ENCODE results near the gene TESK2.
A peak's percentile ranks its signal among the peaks of the same experiment; 100 is the strongest.

The TESK2 gene

GRCh38 chr1:45334308-45335245 lies 156.4 kb downstream of the TESK2 start:
- no peak for DNase-seq

- DNase-seq = no peak
These were observed 158.6 kb downstream of the TESK2 start for GRCh38 chr1:45332346-45332720.

- DNase-seq = no peak
These were observed 159.3 kb downstream of the TESK2 start for GRCh38 chr1:45331436-45332345.

- DNase-seq = no peak
These were observed 161.5 kb downstream of the TESK2 start for GRCh38 chr1:45329445-45329844.

- DNase-seq = no peak
These were observed 162.3 kb downstream of the TESK2 start for GRCh38 chr1:45328680-45329079.

GRCh38 chr1:45327644-45328515 lies 163.1 kb downstream of the TESK2 start:
- DNase-seq = no peak

GRCh38 chr1:45326627-45327623 lies 164.0 kb downstream of the TESK2 start, which contains the start of gene HPDL:
HPDL (plus strand) TSS chr1:45326895; CDS start chr1:45327149, 254 bp downstream.
- DNase-seq = peak; percentile 62

- DNase-seq = no peak
These were observed 165.0 kb downstream of the TESK2 start for GRCh38 chr1:45325851-45326506.

- DNase-seq = no peak
These were observed 168.4 kb downstream of the TESK2 start for GRCh38 chr1:45322486-45323040.

GRCh38 chr1:45321444-45321843 lies 169.5 kb downstream of the TESK2 start:
- no peak for DNase-seq

GRCh38 chr1:45319761-45320160 lies 171.2 kb downstream of the TESK2 start:
- DNase-seq = no peak

GRCh38 chr1:45317166-45317565 lies 173.8 kb downstream of the TESK2 start:
- DNase-seq = no peak

- no peak for DNase-seq
These were observed 176.7 kb downstream of the TESK2 start for GRCh38 chr1:45314266-45314665.

- no peak for DNase-seq
These were observed 184.1 kb downstream of the TESK2 start for GRCh38 chr1:45306905-45307304.

- no peak for DNase-seq
These were observed 184.6 kb downstream of the TESK2 start for GRCh38 chr1:45306319-45306718.

- no peak for DNase-seq
These were observed 185.7 kb downstream of the TESK2 start for GRCh38 chr1:45305231-45305630.

GRCh38 chr1:45304311-45305081 lies 186.5 kb downstream of the TESK2 start:
- DNase-seq = no peak

GRCh38 chr1:45303520-45304310 lies 187.2 kb downstream of the TESK2 start:
- peak; percentile 99 for DNase-seq

All from CD4-positive, alpha-beta T cell treated with Interleukin-10 for 1 hour (primary cell).